Mononuclear cell (primary cell): ENCODE results near the gene EMID1. TPM values are rescaled to one million over a fixed set of nuclear protein-coding genes. Genes with fewer than 3 reads are reported as not detected.

Source experiments
- H3K27me3 ChIP-seq: 2 replicates; pipeline ENCODE4 v1.6.0; 2011; ENCODE audit warnings: low read length, control low read depth; ENCODE audit not compliant: insufficient read depth
- H3K4me1 ChIP-seq: 2 replicates; pipeline ENCODE4 v1.5.1; 2011; ENCODE audit warnings: mild to moderate bottlenecking, low read length, control low read depth; ENCODE audit not compliant: insufficient read depth
- H3K4me3 ChIP-seq: 2 replicates; pipeline ENCODE4 v1.5.1; 2011; ENCODE audit warnings: mild to moderate bottlenecking, low read length, moderate library complexity
- H3K9me3 ChIP-seq: 2 replicates; pipeline ENCODE4 v1.5.1; 2011; ENCODE audit warnings: low read depth, mild to moderate bottlenecking, control low read depth, low read length
- total RNA-seq: library from RNA; depleted of rRNA; stranded (reverse); fragments of >200 nt; gene quantifications from one replicate; pipeline ENCODE4 v1.2.3, GENCODE V29; 2012

The EMID1 gene
- 0.21 TPM for total RNA-seq

DNA sequence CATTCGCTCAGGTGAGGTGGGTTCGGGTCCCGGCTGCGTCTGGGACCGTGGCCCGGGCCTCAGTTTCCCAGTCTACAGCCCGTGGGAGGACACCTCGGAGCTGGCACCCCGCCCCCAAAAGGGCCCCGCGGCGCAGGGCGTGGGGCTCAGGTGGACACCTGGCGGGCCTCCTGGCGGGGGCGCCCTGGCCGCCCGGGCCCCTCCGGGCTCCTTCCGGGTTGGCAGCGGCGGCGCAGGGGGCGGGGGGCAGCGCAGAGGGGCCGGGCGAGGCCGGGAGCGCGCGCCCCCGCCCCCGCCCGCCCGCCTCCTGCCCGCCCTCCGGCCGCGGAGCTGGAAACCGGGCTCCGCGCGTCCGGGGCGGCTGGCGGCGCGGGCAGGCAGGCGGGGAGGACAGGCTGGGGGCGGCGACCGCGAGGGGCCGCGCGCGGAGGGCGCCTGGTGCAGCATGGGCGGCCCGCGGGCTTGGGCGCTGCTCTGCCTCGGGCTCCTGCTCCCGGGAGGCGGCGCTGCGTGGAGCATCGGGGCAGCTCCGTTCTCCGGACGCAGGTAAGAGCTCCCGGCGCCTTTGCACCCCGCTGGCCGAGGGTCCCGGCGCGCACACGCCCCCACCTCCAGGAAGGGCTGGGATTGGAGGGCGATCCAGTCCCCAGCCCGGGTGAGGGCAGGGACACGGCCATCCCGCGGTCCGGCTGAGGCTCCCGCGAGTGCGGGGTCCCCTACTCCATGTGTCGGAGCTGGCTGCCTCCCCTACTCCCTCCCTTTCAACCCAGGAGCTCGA lies at the start of gene EMID1:
TSS of gene EMID1 (plus strand) at position 303 of the 778 bp plus-strand sequence. CDS start at position 446, 143 bp downstream.
- no peak within 1 kb of the TSS for H3K4me3 ChIP-seq
- H3K9me3 ChIP-seq: no peaks in the 10 kb centered on the region
- H3K27me3 ChIP-seq: peaks cover 11% of the 10 kb centered on the region
- H3K4me1 ChIP-seq: peaks cover 26% of the 10 kb centered on the region

DNA sequence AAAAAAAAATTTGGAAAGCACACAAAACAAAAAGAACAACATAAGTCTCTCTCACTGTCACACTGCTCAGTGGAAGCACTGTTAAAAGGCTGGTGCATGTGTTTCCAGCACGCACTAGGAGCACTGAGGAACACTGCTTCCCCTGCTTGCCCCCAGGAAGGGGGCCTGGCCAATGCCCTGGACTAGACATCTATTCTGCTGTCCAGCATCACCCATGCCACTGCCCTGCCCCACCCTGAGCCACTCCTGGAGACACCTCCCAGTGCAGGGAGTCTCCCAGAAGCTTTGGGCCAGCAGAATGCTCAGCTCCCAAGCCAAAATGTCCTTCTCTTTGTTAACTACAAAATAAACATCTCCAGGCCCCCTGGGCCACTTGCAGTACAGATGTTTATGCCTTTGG lies 49.7 kb upstream of the EMID1 start:
- Histone ChIP-seq H3K27me3 (no peaks in the 10 kb centered on the region), H3K4me1 (peaks cover 24% of the 10 kb centered on the region), H3K4me3 (no peak overlapping the region), H3K9me3 (no peaks in the 10 kb centered on the region)

DNA sequence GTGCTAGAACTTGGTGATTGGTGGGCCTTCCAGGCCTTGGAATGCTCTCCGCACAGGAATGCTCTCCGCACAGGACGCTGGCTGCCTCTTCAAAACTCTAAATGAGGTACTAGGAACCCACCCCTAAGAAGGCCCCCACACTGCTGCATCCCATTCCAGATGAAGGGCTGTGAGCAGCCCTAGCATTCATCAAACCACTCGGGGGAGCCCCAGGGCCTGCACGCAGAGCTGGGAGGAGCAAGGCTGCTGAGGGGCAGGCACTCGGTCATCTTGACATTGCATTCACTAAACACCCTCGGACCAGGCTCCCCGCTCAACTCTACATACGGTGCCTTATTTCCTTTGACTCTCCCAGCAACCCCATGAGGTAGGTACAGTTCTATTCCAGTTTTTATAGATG lies 49.2 kb upstream of the EMID1 start:
- Histone ChIP-seq H3K4me1 (peaks cover 24% of the 10 kb centered on the region), H3K4me3 (no peak overlapping the region), H3K27me3 (no peaks in the 10 kb centered on the region), H3K9me3 (no peaks in the 10 kb centered on the region)

DNA sequence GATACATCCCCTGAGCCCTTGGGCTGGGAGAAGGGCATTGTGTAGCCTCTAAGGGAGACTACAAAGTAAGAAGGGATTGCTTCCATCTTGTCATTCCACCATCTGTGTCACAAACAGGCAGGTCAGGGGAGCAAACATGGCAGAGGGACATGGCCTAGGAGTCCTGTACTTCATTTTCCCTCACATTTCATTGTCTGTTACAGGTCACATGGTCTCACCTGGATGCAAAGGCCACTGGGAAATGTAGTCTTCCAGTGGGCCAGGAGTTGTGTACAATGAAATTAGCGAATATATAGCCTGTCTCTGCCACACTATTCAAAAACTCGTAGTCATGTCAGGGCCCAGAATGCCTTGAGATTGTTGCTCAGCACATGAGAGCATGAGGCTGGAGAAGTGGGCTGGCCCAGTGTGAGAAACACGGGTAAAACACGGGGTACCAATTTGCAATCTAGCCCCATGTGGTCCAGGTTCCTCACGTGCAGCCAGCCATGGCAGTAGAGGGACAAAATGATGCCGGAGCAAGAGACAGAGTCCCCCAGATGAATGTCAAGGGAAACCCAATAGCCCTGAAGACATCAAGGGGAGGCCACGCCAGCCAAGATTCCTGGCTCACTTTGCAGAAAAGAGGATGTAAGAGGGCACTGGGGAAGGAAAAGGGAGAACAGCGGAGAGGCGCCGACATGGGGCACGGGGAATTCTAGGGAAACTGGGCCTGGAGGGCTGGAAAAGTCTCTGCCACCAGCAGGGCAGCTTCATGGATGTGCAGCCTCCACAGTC lies 47.7 kb upstream of the EMID1 start:
- Histone ChIP-seq H3K4me1 (peaks cover 13% of the 10 kb centered on the region), H3K9me3 (no peaks in the 10 kb centered on the region), H3K4me3 (no peak overlapping the region), H3K27me3 (no peaks in the 10 kb centered on the region)

DNA sequence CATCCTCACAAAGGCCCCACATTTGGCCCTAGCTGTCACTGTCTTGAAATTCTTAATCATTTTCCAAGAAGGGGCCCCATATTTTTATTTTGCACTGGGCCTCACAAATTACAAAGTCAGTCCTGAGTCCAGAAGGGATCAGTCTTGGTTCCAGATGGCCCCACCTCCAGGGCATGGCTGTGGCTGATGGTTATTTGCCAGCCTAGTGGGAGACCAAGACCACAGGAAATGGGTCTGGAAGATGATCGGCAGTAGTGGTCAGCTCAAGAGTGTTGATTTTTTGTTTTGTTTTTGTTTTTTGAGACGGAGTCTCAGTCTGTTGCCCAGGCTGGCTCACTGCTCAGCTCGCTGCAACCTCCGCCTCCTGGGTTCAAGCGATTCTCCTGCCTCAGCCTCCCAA lies 47.1 kb upstream of the EMID1 start:
- Histone ChIP-seq H3K4me1 (peaks cover 8% of the 10 kb centered on the region), H3K27me3 (no peaks in the 10 kb centered on the region), H3K4me3 (no peak overlapping the region), H3K9me3 (no peaks in the 10 kb centered on the region)

DNA sequence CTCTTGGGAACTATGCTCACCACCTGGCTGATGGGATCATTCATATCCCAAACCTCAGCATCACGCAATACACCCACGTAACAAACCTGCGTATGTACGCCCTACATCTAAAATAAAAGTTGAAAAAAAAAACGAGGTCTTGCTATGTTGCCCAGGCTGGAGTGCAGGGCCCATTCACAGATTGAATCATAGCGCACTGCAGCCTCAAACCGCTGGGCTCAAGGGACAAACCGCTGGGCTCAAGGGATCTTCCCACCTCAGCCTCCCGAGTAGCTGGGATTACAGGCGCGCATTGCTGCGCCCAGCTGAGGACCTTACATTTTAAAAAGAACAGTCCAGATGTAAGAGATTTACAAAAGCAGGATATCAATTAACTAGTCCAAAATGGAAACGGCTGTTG lies 41.9 kb upstream of the EMID1 start:
- Histone ChIP-seq H3K9me3 (no peaks in the 10 kb centered on the region), H3K27me3 (no peaks in the 10 kb centered on the region), H3K4me1 (peaks cover 17% of the 10 kb centered on the region), H3K4me3 (no peak overlapping the region)

DNA sequence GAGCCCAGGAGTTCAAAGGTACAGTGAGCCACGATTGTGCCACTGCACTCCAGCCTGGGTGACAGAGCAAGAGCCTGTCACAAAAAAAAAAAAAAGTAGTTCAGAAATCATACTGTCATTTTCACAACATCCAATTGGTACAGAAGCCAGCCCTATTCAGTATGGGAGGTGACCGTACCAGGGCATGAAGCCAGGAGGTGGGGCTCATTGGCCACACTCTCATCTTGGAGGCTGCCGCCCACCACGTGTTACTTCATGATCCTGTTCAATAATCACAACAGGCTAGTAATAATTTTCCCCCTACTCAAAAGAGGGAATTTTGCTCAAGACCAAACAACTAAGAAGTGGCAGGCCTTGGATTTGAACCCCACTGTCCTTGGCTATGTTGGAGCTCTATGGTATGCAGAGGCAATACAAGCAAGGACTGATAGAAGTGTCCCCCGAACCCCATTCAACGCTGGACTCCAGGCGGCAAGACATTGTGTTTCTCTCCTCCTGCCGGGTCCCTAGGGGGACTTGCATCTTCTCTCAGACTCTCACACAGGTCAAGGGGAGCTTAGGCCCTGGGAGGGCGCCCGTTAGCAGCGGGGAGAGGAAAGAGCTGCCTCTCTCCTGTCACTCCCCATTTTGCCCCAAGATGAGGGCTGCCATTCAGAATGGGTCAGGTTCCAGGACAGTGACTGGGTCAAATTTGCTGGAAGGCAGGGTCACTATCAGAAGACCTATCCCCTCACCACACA lies 40.2 kb upstream of the EMID1 start:
- Histone ChIP-seq H3K4me1 (peaks cover 17% of the 10 kb centered on the region), H3K27me3 (no peaks in the 10 kb centered on the region), H3K4me3 (no peak overlapping the region), H3K9me3 (no peaks in the 10 kb centered on the region)

DNA sequence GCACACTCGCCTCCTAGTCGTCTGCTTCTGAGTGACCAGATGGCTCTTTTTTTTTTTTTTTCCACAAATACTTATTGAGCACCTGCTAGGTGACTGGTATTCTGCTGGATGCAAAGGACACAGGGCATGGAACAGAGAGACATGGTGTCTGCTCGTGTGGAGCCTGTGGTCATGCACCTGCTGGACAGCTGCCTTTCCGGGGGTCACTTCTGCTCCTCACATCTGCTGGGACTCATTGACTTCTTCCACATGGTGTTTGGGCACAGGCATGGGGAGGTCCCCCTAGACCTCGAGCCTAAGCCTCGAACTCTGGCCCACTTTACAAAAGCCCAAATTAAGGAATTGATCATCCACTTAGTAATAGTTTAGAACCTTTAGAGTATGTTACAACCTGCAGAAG lies 39.5 kb upstream of the EMID1 start:
- H3K4me1 ChIP-seq: peaks cover 17% of the 10 kb centered on the region
- no peak overlapping the region for H3K4me3 ChIP-seq
- no peaks in the 10 kb centered on the region for H3K9me3 ChIP-seq
- no peaks in the 10 kb centered on the region for H3K27me3 ChIP-seq

DNA sequence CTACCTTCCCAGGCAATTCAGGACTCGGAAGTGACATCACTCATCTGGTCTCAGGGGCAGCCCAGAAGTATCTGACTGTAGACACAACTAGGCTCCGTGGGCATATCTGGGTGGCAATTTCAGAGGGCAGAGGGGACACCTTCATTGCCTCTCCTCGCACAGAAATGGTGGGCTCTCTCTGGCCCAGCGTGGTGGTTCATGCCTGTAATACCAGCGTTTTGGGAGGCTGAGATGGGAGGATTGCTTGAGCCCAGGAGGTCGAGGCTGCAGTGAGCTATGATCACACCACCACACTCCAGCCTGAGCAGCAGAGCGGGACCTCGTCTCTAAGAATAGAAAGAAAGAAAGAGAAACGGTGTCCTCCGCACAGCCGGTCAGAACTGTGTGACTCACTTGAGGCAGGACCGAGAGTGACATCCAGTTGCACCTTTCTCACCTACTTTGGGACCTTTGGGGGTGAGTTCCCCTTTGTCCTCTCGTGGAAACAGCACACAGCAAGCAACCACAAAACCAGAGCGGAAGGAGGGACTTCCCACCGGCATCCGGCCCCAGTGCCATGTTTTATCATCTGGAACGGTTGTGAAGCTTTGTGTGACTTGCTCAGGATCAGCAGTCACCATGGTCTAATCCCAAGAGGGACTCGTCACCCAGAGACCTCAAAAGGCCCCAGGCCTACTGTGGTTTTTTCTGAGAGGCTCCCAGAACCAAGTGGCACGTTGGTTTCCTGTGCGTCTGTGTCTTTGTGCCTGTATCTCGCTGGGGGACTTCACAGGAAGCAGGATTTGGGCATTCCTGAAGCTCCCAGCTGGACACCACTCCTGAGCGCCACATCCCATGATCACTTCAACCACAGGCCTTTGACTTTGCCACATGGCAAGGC lies 38.4 kb upstream of the EMID1 start:
- Histone ChIP-seq H3K4me1 (peaks cover 17% of the 10 kb centered on the region), H3K4me3 (no peak overlapping the region), H3K27me3 (no peaks in the 10 kb centered on the region), H3K9me3 (no peaks in the 10 kb centered on the region)

DNA sequence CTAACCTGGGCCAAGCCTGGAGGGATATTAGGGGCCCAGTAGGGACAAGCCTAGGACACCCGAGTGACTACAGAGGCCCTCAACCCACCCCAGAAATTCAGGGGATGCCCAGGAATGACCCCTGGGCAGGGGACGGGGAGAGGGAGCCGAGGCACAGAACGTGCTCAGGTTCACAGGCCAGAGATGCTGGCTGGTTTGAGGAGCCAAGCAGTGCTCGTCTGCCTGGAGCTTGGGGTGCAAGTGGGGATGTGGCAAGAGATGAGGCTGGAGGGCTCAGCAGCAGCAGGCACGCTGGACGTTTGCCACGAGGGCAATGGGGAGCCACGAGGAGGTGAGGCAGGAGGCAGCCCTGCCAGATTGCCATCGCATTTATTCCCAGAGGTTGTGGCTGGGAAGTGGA lies 34.0 kb upstream of the EMID1 start:
- peaks cover 12% of the 10 kb centered on the region for H3K4me1 ChIP-seq
- H3K4me3 ChIP-seq: no peak overlapping the region
- peaks cover 9% of the 10 kb centered on the region for H3K9me3 ChIP-seq
- no peaks in the 10 kb centered on the region for H3K27me3 ChIP-seq

DNA sequence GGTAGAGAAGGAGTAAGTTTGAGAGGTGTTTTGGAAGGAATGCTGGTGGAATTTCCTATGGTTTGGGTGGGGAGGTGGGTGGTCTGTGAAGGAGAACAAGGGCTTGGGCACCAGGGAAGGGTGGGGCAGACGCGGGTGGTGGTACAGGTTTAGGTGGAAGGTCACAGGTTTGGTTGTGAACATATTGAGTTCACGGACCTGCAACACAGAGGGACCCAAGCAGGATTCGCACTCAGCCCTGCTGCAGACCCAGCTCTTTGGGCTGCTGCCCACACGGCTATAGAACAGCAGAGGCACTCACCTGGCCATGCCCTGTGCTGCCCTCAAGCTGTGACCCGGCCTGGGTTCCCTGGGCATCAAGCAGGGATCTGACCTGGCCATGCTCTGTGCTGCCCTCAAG lies 33.5 kb upstream of the EMID1 start:
- H3K9me3 ChIP-seq: peaks cover 9% of the 10 kb centered on the region
- no peaks in the 10 kb centered on the region for H3K27me3 ChIP-seq

DNA sequence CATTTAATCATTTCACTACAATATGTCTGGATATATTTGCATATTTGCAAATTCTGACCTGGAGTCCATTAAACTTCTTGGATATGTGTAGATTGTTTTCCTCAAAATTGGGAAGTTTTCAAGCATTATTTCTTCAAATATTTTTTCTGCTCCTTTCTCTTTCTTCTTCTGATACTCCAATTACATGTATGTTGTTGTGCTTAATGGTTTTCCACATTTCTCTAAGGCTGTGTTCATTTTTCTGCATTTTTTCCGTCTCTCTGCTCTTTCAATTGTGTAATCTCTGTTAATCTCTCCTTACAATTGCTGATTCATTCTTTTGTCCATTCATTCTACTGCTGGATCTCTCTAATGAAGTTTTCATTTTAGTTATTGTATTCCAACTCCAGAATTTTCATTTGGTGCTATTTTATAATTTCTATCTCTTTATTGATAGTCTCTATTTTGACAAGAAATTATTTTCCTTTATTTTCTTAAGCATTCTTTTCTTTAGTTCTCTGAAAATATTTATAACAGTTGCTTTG lies 30.3 kb upstream of the EMID1 start:
- H3K27me3 ChIP-seq: no peaks in the 10 kb centered on the region
- H3K4me1 ChIP-seq: no peaks in the 10 kb centered on the region
- H3K4me3 ChIP-seq: no peak overlapping the region
- H3K9me3 ChIP-seq: peaks cover 9% of the 10 kb centered on the region

More for the DNA sequence above, 33.5 kb upstream of the EMID1 start:
- Histone ChIP-seq H3K4me1 (peaks cover 7% of the 10 kb centered on the region), H3K4me3 (no peak overlapping the region)

DNA sequence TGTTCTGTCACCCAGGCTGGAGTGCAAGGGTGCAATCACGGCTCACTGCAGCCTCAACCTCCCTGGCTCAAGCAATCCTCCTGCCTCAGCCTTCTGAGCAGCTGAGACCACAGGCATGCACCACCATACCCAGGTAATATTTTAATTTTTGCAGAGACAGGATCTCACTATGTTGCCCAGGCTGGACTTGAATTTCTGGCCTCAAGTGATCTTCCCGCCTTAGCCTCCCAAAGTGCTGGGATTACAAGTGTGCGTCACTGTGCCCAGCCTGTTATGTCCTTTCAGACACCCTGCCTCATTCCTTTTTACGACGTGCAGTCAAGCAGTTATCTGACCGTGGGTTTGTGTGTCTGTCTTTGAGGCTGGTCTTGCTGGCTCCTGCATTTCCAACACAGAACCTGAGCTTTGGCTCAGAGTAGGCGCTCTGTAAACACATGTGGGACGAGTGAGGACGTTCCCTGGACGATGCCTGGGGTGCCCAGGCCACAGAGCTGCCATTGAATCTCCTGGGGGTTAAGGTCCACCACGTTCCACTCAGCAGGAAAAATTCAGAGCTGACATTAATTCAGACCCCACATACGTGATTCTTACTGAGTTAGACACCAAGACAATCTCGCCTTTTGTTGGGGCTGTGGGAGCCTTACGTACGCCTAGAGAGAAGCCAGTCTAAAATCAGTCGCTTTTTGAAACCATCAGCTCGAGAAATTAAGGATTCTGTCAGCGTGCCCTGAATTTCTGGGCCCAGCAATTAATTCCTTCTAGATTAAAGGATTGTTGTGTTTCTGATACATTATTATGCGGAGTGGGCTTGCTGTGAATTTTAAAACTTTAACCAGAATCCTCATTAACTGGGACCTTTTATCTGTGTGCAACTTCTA lies 21.5 kb upstream of the EMID1 start:
- no peaks in the 10 kb centered on the region for H3K4me1 ChIP-seq

More for the DNA sequence above, 21.5 kb upstream of the EMID1 start:
- Histone ChIP-seq H3K9me3 (no peaks in the 10 kb centered on the region), H3K27me3 (no peaks in the 10 kb centered on the region), H3K4me3 (no peak overlapping the region)
